ENCODE results near the gene DAPP1.

Gene DAPP1

GRCh38 chr4:99803566-99804101 lies 13.0 kb upstream of the DAPP1 start:
- no peak overlapping the region for H3K27ac ChIP-seq
- no peak for TF ChIP-seq ZFX (IDR thresholded peaks at IDR 0.05)
- no peak for TF ChIP-seq CTCF (conservative IDR thresholded peaks at IDR 0.05)

- no peak overlapping the region for H3K27ac ChIP-seq
- TF ChIP-seq CTCF (conservative IDR thresholded peaks at IDR 0.05): no peak
These were observed 10.1 kb upstream of the DAPP1 start for GRCh38 chr4:99806545-99806944.

GRCh38 chr4:99807666-99808065 lies 9.0 kb upstream of the DAPP1 start:
- no peak for TF ChIP-seq ZFX (IDR thresholded peaks at IDR 0.05)
- no peak for TF ChIP-seq CTCF (conservative IDR thresholded peaks at IDR 0.05)
- H3K27ac ChIP-seq: no peak overlapping the region

GRCh38 chr4:99808260-99808857 lies 8.3 kb upstream of the DAPP1 start:
- no peak overlapping the region for H3K27ac ChIP-seq
- TF ChIP-seq ZFX (IDR thresholded peaks at IDR 0.05) (no peak), CTCF (conservative IDR thresholded peaks at IDR 0.05) (peak; percentile 83)

GRCh38 chr4:99809326-99809725 lies 7.3 kb upstream of the DAPP1 start:
- H3K27ac ChIP-seq: no peak overlapping the region
- TF ChIP-seq CTCF (conservative IDR thresholded peaks at IDR 0.05) (no peak), ZFX (IDR thresholded peaks at IDR 0.05) (no peak)

- TF ChIP-seq CTCF (conservative IDR thresholded peaks at IDR 0.05) (no peak), ZFX (IDR thresholded peaks at IDR 0.05) (no peak)
- no peak overlapping the region for H3K27ac ChIP-seq
These were observed 6.1 kb upstream of the DAPP1 start for GRCh38 chr4:99810536-99810935.

GRCh38 chr4:99811117-99811516 lies 5.5 kb upstream of the DAPP1 start:
- TF ChIP-seq ZFX (IDR thresholded peaks at IDR 0.05) (no peak), CTCF (conservative IDR thresholded peaks at IDR 0.05) (no peak)
- H3K27ac ChIP-seq: no peak overlapping the region
